ENCODE data around the gene ARID3C. TPM values are rescaled to one million over a fixed set of nuclear protein-coding genes. Genes with fewer than 3 reads are reported as not detected.

The ARID3C gene
- total and polyA plus RNA-seq, 3 donors from 2014 or later, result 0.31 to 0.45 (median 0.37) TPM

DNA sequence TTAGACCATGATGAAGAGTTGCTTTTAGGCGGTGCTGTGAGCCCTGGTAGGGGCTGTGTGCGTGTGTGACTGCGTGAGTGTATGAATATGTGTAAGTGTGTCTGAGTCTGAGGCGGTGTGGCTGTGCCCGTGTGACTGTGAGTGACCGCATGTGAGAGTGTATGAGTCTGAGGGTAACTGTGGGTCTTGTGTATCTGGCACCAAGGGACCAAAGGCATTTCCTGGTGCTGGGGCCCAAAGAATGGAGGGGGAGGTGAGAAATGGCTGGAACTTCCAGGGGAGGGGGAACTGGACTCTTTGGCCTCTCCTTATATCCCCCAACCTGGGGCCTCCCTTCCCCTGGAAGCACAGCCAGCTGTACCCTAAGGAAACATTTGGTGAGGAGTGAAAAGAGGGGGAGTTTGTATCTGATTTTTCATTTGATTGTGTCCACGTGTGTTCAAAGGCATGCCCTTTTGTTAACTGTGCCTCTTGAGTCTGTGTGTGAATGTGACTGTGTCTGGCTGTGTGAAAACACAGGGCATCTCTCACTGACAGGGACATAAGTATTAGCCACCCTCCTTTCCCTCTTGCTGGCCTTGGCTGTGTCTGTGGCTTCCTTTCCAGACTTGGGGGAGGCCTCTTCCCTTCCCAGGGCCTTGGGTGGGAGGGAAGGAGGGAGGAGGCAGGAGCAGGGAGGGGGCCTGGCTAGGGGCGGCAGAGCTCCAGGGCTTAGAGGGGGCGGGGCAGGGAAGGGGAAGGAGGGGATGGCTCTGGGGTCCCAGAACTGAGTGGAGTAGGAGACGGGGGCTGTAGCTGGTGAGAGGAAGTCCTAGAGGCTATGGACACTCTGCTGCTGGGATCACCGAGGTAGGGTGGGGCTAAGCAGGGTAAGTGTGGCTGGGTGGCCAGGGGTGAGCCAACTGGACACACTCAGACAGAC is 24.5 kb upstream of the ARID3C start:
- peak; percentile 53 for DNase-seq
- peak overlapping the region in 1 of 2 donors; percentile 37 for H3K27ac ChIP-seq
- H3K9me3 ChIP-seq, result no peaks in the 10 kb centered on the region
- no peaks in the 10 kb centered on the region for H3K36me3 ChIP-seq (ENCODE audit: low read depth, missing control alignments)
- intact Hi-C loops (cut with DNase I; ENCODE audit: low total_unique reads), result no loop called here
- H3K27me3 ChIP-seq, result no peaks in the 10 kb centered on the region
- peaks cover 46% of the 10 kb centered on the region for H3K4me1 ChIP-seq
- no peak for TF ChIP-seq POLR2A (IDR thresholded peaks at IDR 0.05)
- TF ChIP-seq, protein P1, sequence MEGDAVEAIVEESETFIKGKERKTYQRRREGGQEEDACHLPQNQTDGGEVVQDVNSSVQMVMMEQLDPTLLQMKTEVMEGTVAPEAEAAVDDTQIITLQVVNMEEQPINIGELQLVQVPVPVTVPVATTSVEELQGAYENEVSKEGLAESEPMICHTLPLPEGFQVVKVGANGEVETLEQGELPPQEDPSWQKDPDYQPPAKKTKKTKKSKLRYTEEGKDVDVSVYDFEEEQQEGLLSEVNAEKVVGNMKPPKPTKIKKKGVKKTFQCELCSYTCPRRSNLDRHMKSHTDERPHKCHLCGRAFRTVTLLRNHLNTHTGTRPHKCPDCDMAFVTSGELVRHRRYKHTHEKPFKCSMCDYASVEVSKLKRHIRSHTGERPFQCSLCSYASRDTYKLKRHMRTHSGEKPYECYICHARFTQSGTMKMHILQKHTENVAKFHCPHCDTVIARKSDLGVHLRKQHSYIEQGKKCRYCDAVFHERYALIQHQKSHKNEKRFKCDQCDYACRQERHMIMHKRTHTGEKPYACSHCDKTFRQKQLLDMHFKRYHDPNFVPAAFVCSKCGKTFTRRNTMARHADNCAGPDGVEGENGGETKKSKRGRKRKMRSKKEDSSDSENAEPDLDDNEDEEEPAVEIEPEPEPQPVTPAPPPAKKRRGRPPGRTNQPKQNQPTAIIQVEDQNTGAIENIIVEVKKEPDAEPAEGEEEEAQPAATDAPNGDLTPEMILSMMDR (IDR thresholded peaks at IDR 0.05), result no peak
- H3K4me3 ChIP-seq, result no peak overlapping the region
- WGBS, 2 donors, result 35 to 49% methylated on average over 11 of the region's 11 CpGs

DNA sequence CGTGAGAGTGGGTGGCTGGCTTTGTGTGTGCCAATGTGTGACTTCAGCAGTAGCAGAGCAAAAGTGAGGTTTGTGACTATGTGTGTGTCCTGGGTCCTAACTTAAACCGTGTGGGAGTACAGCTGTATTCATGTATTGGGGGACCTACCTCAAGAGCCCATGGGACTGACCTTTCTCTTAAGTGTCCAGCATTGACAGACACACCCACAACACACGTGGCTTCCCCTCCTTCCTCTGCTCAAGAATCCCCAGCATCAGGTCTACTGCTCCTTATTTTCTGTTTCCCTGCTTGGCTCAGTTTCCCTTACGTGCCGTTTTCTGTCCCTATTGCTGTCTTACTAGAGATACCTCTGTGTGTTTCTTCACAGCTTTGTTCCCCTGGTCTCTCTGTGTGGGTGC is 23.7 kb upstream of the ARID3C start:
- TF ChIP-seq, protein P1 (IDR thresholded peaks at IDR 0.05), result no peak
- no peak for TF ChIP-seq POLR2A (IDR thresholded peaks at IDR 0.05)
- H3K9me3 ChIP-seq, result no peaks in the 10 kb centered on the region
- DNase-seq, result peak; percentile 43
- peak overlapping the region in 1 of 2 donors; percentile 37 for H3K27ac ChIP-seq
- no peaks in the 10 kb centered on the region for H3K36me3 ChIP-seq (ENCODE audit: low read depth, missing control alignments)
- intact Hi-C loops (cut with DNase I; ENCODE audit: low total_unique reads), result no loop called here
- peaks cover 48% of the 10 kb centered on the region for H3K4me1 ChIP-seq
- peak overlapping the region; percentile 6 to 53 for H3K4me3 ChIP-seq
- 16 to 20% methylated on average over 5 of the region's 5 CpGs for whole genome bisulfite sequencing, 2 donors
- no peaks in the 10 kb centered on the region for H3K27me3 ChIP-seq

DNA sequence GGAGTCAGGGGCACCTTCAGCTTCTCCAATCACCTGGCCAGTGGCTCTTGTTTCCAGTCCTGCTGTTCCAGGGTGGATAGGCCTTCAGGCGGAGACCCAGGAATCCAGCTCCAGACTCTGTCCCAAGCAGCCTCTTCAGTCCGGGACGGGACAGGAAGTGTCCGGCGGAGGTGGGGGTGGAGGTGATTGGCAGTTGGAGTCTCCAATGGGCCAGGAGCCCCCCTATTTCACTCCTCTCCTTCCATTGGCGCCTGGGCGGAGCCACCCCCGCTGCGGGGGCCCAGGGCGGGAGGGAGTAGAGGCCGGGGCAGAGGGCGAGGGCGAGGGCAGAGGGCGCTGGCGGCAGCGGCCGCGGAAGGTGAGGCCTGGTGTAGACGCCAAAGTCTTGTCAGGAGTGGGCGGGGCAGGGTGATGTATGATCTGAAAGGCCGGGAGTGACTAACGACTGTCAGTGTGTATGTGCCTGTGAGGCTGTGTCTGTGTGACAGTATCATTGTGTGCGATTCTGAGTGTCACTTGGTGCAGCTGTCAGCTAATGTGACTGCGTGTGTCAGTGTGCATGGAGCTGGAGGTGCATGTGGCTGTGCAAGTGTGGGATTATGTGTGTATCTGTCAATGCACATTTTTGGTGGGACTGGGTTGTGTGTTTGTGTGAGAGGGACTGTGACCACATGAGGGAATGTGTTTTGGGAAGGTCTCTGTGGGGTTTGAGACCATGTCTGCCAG is 23.2 kb upstream of the ARID3C start, which contains the start of gene IL11RA:
TSS of gene IL11RA (plus strand) at position 310 of the 726 bp plus-strand sequence. CDS start 3,033 bp downstream, outside the sequence.
- WGBS, 2 donors, result 3 to 4% methylated on average over 16 to 23 of the region's 24 CpGs
- Histone ChIP-seq H3K27me3 (no peaks in the 10 kb centered on the region), H3K36me3 (ENCODE audit: low read depth, missing control alignments) (no peaks in the 10 kb centered on the region), H3K4me3 (peak within 1 kb of the TSS; percentile 6 to 53), H3K27ac (peak within 1 kb of the TSS; percentile 2 to 42), H3K9me3 (no peaks in the 10 kb centered on the region), H3K4me1 (peaks cover 52% of the 10 kb centered on the region)
- TF ChIP-seq, protein P1 (IDR thresholded peaks at IDR 0.05), result no peak
- no peak for TF ChIP-seq POLR2A (IDR thresholded peaks at IDR 0.05)
- intact Hi-C loops (cut with DNase I; ENCODE audit: low total_unique reads), result no loop called here
- DNase-seq, result peak; percentile 92

DNA sequence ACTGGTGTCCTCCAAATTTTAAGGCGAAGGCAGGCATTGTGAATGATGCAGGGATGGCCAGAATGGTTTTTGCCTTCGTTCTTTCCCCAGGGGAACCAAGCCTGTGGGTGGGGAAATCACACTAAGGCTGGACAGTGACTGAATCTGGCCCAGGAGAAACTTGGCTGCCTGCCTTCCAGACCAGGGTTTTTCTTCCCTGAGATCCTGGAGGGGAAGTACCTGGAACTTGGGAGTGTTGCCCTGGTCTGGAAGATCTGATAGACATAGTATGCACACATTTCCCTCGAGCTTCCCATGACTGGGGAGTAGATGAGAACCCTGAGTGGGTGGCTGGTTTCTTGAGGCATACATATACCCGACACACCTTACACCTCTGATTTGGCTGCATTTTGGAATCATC is 22.5 kb upstream of the ARID3C start:
- 29 to 33% methylated on average over 4 of the region's 4 CpGs for WGBS, 2 donors
- intact Hi-C loops (cut with DNase I; ENCODE audit: low total_unique reads), result no loop called here
- Histone ChIP-seq H3K27ac (peak overlapping the region; percentile 2 to 42), H3K9me3 (no peaks in the 10 kb centered on the region), H3K4me1 (peaks cover 52% of the 10 kb centered on the region), H3K36me3 (ENCODE audit: low read depth, missing control alignments) (no peaks in the 10 kb centered on the region), H3K4me3 (no peak overlapping the region), H3K27me3 (no peaks in the 10 kb centered on the region)
- TF ChIP-seq, protein P1 (IDR thresholded peaks at IDR 0.05), result no peak
- TF ChIP-seq POLR2A (IDR thresholded peaks at IDR 0.05), result no peak
- DNase-seq, result peak; percentile 67
